Fibroblast of skin of scalp (primary cell): Measurements from ENCODE around the gene KCNQ1.

Source experiments
- DNase-seq: peaks from one replicate; pipeline ENCODE4 v3.0.0-alpha.2; 2013

KCNQ1 gene

GRCh38 chr11:2559527-2560311 is 114.9 kb downstream of the KCNQ1 start:
- DNase-seq: no peak

DNA sequence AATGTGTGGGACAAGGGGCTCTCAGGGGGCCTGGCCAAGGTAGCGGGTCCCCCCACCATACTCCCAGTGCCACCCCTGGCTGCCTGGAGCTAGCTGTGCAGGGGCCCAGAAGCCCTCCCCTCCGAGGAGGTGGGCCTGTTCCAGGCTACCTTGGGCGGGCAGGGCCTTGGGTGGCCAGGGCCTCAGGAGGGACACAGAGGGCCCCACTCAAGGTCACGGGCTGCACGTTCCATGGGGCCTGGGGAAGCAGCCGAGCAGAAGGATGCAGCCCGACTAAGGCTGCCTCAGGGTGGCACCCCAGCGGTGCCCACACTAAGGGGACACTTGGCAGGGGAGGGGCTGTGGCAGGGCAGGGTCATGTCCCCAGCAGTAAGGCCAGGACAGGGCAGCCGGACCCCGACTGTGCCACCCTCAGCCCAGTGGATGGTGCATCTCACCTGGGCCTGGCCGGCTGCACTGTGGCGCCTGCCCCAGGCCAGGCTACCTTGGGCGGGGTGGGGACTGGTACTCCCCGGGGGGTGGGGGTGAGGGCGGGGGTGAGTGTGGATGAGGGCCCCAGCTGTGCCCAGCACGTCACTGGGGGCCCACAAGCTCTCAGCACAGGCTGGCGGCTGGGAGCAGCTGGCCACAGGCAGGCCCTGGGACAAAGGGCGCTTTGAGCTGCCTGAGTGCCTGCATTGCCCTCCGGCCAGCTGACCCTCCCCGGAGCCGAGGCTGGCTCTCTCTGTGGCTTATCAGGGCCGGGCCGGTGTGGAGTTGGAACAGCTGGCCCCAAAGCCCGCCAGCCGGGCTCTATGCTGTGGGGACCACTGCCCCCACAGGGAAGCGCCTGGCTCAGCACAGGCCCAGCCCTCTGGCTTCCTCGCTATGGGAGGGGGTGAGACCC is 117.1 kb downstream of the KCNQ1 start:
- DNase-seq: no peak

DNA sequence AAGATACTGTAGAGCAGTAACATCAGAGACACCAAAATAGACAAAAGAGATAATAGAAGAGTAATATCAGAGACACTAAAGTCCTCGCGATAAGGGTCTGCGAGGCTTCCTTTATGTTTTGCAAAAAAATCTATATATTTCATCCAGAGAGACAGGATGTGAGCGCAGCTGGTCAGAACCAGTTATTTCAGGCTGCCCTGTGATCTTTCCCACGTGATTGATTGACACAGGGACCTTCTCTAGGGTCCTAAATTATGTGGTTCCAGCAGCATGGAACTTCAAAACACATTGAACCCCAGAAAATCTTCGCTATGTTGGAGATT is 118.0 kb downstream of the KCNQ1 start:
- DNase-seq: no peak

DNA sequence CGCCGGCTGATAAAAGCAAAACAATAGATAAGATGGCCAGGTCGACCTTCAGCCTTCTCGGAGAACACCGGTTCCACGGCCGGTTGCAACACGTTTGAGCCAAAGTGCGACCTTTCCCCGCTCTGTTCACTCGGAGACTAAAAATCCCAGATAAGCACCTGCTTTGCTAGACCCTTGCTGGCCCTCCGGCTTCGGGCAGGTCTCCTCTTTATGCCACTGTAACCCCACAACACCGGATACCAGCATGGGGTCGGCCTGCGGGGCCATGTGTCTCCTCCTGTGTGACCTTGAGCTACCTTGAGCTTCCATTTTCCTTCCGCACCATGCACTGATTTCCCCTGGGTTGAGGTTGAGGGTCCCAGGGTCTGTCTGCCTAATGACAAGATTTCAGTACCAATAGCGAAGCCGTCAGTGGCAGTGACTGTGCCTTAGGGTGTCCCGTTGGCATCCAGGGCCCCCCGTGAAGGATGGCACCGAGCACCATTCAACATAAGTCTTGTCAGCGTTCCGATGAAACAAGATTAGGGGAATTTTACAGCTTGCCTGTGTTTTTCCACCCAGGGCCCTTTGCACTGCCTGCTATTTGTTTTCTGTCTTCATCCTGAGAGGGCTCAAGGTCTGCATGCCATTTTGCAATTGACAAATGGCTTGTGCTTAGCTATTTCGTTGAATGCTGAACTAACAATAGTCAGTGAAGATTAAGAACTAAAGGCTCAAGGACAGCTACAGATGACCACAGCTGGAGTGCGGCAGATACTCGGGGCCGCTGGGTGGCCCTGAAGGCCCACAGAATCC is 118.6 kb downstream of the KCNQ1 start:
- no peak for DNase-seq

GRCh38 chr11:2564008-2564530 is 119.3 kb downstream of the KCNQ1 start:
- DNase-seq: no peak

DNA sequence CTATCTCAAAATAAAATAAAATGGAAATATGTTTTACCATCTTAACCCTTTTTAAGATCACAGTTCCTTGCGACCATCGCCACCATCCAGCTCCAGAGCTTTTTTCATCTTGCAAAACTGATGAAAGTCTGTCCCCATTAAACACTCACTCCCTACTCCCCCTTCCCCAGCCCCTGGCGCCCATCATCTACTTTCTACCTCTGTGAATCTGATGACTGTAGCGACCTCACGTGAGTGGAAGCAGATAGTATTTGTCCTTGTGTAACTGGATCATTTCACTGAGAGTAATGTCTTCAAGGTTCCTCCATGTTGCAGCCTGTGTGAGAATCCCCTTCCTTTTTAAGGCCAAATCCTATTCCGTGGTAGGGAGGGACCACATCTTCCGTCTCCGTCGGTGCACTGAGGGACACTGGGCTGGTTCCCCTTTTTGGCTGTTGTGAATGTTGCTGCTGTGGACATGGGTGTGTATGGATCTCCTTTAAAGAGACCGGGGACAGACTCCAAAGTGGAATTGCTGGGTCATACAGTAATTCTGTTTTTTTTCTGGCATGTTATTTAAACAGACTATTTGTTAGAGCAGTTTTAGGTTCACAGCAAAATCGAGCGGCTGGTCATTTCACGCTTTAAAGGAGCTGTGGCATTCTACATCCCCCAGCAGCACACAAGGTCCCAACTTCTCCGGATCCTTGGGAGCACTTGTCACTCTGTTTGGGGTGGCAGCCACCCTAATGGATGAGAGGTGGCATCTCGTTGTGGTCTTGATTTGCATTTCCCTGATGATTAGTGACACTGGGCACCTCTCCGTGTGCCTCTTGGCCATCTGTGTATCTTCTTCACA is 120.0 kb downstream of the KCNQ1 start:
- no peak for DNase-seq

- DNase-seq: no peak
These were observed 120.8 kb downstream of the KCNQ1 start for GRCh38 chr11:2565447-2566222.

DNA sequence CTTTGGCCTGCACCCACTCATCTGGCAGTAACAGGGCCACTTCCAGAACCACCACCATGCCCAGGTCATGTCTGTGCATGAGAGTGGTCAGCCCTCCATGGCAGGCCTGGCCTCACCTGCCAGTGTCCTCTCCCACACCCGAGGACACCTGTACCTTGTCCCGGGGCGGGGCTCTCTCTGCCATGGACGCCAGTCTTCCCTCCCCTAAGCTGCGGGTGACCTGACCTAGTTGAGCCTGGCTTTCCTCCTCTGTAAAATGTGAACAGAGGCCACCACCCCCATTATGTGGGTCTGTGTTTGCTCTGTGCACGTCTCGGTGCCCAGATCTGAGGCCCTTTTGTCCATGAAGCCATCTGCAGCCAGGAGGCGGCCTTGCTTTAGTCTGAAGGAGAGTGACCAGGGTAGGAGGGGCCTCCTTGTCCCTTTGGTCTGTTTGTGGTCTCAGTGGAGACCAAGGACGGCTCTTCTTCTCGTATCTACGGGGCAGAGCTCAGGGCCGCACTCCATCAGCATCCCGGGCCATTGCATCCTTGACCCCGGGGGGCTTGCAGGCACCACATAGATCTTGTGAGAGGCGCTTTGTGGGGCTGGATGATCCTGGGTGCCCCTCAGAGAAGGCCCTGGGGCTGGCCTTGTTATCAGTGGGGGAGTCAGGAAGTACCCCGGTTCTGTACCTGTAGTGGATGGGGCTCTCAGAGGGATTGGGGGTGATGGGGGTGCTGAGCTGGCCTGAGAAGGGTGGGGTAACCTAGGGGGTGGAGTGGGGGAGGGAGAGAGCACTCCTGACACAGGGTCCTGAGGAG is 121.6 kb downstream of the KCNQ1 start:
- no peak for DNase-seq

GRCh38 chr11:2567026-2567671 is 122.3 kb downstream of the KCNQ1 start:
- DNase-seq: no peak

- DNase-seq: peak; percentile 25
These were observed 124.5 kb downstream of the KCNQ1 start for GRCh38 chr11:2569321-2569721.

DNA sequence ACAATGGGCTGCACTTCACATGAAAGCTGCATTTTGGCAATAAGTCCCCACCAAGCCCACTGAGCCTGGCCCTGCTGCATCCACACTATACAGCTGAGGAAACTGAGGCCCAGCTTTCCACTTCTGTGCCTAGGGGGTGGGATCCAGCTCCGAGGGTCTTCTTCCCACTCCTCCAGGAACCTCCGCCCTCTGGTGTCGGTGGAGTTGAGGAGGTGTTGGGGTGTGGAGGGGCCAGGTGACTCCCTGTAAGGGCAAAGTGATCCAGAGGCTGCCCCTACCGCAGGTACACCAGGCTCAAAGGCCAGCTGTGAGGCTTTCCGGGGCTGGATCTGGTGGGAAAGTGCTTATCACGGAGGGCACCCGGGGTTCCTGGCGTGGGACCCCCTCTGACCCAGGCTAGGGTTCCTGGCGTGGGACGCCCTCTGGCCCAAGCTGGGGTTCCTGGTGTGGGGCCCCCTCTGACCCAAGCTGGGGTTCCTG is 125.0 kb downstream of the KCNQ1 start:
- DNase-seq: no peak

- DNase-seq: no peak
These were observed 125.5 kb downstream of the KCNQ1 start for GRCh38 chr11:2570211-2570811.

GRCh38 chr11:2570841-2571597 is 126.2 kb downstream of the KCNQ1 start:
- no peak for DNase-seq

DNA sequence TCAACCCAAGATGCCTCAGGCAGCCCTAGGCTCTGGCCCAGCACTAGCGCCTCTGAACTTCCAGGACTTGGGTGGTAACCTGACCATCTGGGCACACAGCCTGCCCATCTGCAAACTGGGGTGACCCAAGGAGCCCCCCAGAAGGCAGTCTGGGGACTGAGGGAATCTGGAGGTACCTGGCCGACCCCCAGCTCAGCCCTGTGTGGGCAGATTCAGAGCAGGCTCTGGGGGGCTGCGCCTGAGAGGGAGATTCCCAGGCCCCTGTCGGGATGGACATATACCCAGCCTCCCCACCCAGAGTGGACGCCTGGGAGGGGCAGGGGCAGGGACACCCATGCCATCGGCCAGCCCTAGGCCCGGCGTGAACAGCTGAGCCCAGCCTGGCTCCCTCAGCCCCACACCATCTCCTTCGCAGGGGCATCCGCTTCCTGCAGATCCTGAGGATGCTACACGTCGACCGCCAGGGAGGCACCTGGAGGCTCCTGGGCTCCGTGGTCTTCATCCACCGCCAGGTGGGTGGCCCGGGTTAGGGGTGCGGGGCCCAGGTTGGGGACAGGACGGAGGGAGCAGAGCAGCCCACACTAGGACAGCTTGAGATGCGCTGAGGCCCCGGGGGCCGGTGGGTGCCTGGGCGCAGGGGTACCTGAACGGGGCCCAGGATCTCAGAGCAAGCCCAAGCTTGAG is 126.9 kb downstream of the KCNQ1 start:
- no peak for DNase-seq

DNA sequence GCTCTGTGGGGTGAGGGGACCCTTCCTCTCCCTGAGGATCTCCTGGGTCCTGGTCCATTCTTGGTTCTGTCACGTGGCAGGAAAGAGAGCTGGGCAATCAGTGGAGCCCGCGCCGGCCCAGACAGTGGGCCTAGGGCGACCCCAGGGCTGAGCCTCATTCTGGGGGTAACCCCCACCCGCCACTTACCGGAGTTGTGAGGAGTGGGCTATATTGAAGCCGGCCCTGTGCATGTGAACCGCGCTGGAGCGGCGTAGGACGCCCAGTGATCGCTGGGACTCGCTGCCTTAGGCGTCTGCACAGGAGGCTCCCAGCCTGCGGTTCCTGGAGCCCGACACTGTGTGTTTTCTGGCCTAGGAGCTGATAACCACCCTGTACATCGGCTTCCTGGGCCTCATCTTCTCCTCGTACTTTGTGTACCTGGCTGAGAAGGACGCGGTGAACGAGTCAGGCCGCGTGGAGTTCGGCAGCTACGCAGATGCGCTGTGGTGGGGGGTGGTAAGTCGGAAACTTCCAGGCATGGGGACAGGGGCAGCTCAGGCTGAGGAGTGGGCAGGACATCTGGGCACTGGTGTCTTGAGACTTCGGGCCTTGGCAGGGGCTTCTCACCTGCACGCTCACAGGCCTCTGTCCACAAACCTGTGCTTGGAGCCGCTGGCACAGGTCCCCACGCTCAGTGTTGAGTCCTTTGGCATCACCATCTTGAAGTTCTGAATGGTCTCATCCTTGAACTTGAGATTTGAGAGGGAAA is 127.9 kb downstream of the KCNQ1 start:
- DNase-seq: no peak

- no peak for DNase-seq
These were observed 128.6 kb downstream of the KCNQ1 start for GRCh38 chr11:2573240-2574042.
